Calu3 (cell line): Measurements from ENCODE around the gene NTPCR. TPM values are rescaled to one million over a fixed set of nuclear protein-coding genes. Genes with fewer than 3 reads are reported as not detected.

Source experiments
- BruUV-seq: library from RNA; stranded (reverse); fragments of 400-500 nt; replicated peaks from 2 replicates; lab custom pipeline; 2021; lab: Mats Ljungman, UMichigan
- CTCF ChIA-PET: fragments of 300-600 bp; sonication (Branson Sonifier 250); formaldehyde crosslinking; loops from one replicate; lab custom pipeline; 2022; ENCODE audit warnings: antibody characterized with exemption; lab: Charles Lee
- DNase-seq: peaks from one replicate; pipeline ENCODE4 v3.0.0; 2022
- H3K27ac Mint-ChIP-seq: one replicate; pipeline ENCODE4 v1.8.0; 2022; ENCODE audit warnings: mixed read lengths; ENCODE audit not compliant: unreplicated experiment
- H3K27me3 Mint-ChIP-seq: one replicate; pipeline ENCODE4 v1.8.0; 2022; ENCODE audit warnings: mixed read lengths; ENCODE audit not compliant: unreplicated experiment
- H3K36me3 Mint-ChIP-seq: one replicate; pipeline ENCODE4 v1.8.0; 2022; ENCODE audit warnings: mild to moderate bottlenecking, moderate library complexity, mixed read lengths; ENCODE audit not compliant: insufficient read depth, unreplicated experiment
- H3K4me1 Mint-ChIP-seq: one replicate; pipeline ENCODE4 v1.8.0; 2022; ENCODE audit warnings: mild to moderate bottlenecking, low read depth, mixed read lengths; ENCODE audit not compliant: unreplicated experiment
- H3K4me3 Mint-ChIP-seq: one replicate; pipeline ENCODE4 v1.8.0; 2022; ENCODE audit warnings: mild to moderate bottlenecking, low read depth, moderate library complexity, mixed read lengths; ENCODE audit not compliant: unreplicated experiment
- H3K9me3 Mint-ChIP-seq: one replicate; pipeline ENCODE4 v1.8.0; 2022; ENCODE audit warnings: low read depth, mixed read lengths; ENCODE audit not compliant: unreplicated experiment
- CTCF ChIP-seq: fragments of 200-600 bp; IDR thresholded peaks from one replicate; pipeline ENCODE4 v1.8.0; 2022; ENCODE audit warnings: antibody characterized with exemption; ENCODE audit not compliant: unreplicated experiment
- intact Hi-C: fragments of 100-400 bp; cut with micrococcal nuclease; formaldehyde crosslinking; loops from one replicate; pipeline ENCODE4 v1.10.0; 2022; ENCODE audit not compliant: unreplicated experiment
- total RNA-seq: library from RNA; stranded (reverse); gene quantifications from 2 replicates; pipeline ENCODE4 v1.2.3, GENCODE V29; 2022

The NTPCR gene
- total RNA-seq, 1 experiment from 2014 or later = 39.2 TPM

- BruUV-seq = no TSS peak
These were observed 24.6 kb downstream of the NTPCR start for GRCh38 chr1:232974971-232975370.

GRCh38 chr1:232978091-232978634 is 27.8 kb downstream of the NTPCR start:
- BruUV-seq = no TSS peak
- H3K27ac Mint-ChIP-seq = no peak overlapping the region

More at GRCh38 chr1:232974971-232975370, 24.6 kb downstream of the NTPCR start:
- Mint-ChIP-seq H3K4me1 (no peaks in the 10 kb centered on the region), H3K27ac (no peak overlapping the region), H3K27me3 (no peaks in the 10 kb centered on the region), H3K4me3 (no peak overlapping the region), H3K36me3 (peaks cover 14% of the 10 kb centered on the region), H3K9me3 (peaks cover 18% of the 10 kb centered on the region)
- DNase-seq = no peak
- CTCF ChIA-PET = no interaction called here
- no peak for TF ChIP-seq CTCF
- intact Hi-C loops = no loop called here

GRCh38 chr1:232978815-232979214 is 28.4 kb downstream of the NTPCR start:
- DNase-seq = no peak
- Mint-ChIP-seq H3K27me3 (no peaks in the 10 kb centered on the region), H3K9me3 (peaks cover 5% of the 10 kb centered on the region), H3K4me3 (no peak overlapping the region), H3K27ac (no peak overlapping the region), H3K36me3 (peaks cover 7% of the 10 kb centered on the region), H3K4me1 (no peaks in the 10 kb centered on the region)
- TF ChIP-seq CTCF = no peak
- BruUV-seq = no TSS peak
- CTCF ChIA-PET = no interaction called here
- intact Hi-C loops = no loop called here

More at GRCh38 chr1:232978091-232978634, 27.8 kb downstream of the NTPCR start:
- no peak for DNase-seq
- H3K4me3 Mint-ChIP-seq = no peak overlapping the region
- H3K9me3 Mint-ChIP-seq = peaks cover 12% of the 10 kb centered on the region
- H3K36me3 Mint-ChIP-seq = peaks cover 6% of the 10 kb centered on the region
- no peaks in the 10 kb centered on the region for H3K27me3 Mint-ChIP-seq
- no peak for TF ChIP-seq CTCF
- intact Hi-C loops = no loop called here
- no peaks in the 10 kb centered on the region for H3K4me1 Mint-ChIP-seq
- CTCF ChIA-PET = no interaction called here

GRCh38 chr1:232979558-232979957 is 29.1 kb downstream of the NTPCR start:
- no TSS peak for BruUV-seq
- CTCF ChIA-PET = interaction anchor here (0.8 kb wide), 1 partner anchor 133 kb away, joined by 3 read pairs; no protein-coding TSS in a partner anchor
- Mint-ChIP-seq H3K4me1 (no peaks in the 10 kb centered on the region), H3K27me3 (no peaks in the 10 kb centered on the region), H3K9me3 (no peaks in the 10 kb centered on the region), H3K4me3 (no peak overlapping the region), H3K36me3 (peaks cover 15% of the 10 kb centered on the region), H3K27ac (no peak overlapping the region)
- TF ChIP-seq CTCF = no peak
- no peak for DNase-seq
- intact Hi-C loops = no loop called here
